Activated CD8-positive, alpha-beta T cell treated with anti-CD3 and anti-CD28 coated beads for 36 hours (primary cell): ENCODE measurements around the gene GSK3B. TPM values are rescaled to one million over a fixed set of nuclear protein-coding genes. Genes with fewer than 3 reads are reported as not detected.
"Not testable (repeated sequence)": the region's sequence is repeated elsewhere in the genome, so short reads cannot be mapped to it uniquely, and the experiment has no call there.

Source experiments
- ATAC-seq: fragments of 200-7000 bp; cut with Tn5 transposase; one replicate; pipeline ENCODE4 v1.10.0; 2021; ENCODE audit warnings: mild to moderate bottlenecking, moderate library complexity
- CTCF ChIA-PET: fragments of 350-600 bp; sonication (Branson Sonifier 250); formaldehyde crosslinking; loops from one replicate; lab custom pipeline; 2021; ENCODE audit warnings: antibody characterized with exemption; lab: Charles Lee
- POLR2A ChIA-PET: fragments of 350-600 bp; sonication (Branson Sonifier 250); formaldehyde crosslinking; loops from one replicate; lab custom pipeline; 2021; ENCODE audit warnings: antibody characterized with exemption; lab: Charles Lee
- DNase-seq: peaks from one replicate; pipeline ENCODE4 v3.0.0-alpha.2; 2020
- H3K27ac Mint-ChIP-seq: one replicate; pipeline ENCODE4 v1.8.0; 2021; ENCODE audit warnings: mild to moderate bottlenecking, mixed read lengths
- H3K27me3 Mint-ChIP-seq: one replicate; pipeline ENCODE4 v1.8.0; 2021; ENCODE audit warnings: mixed read lengths
- H3K36me3 Mint-ChIP-seq: one replicate; pipeline ENCODE4 v1.8.0; 2021; ENCODE audit warnings: low read depth, mixed read lengths
- H3K4me1 Mint-ChIP-seq: one replicate; pipeline ENCODE4 v1.8.0; 2021; ENCODE audit warnings: low read depth, mixed read lengths
- H3K4me3 Mint-ChIP-seq: one replicate; pipeline ENCODE4 v1.8.0; 2021; ENCODE audit warnings: mild to moderate bottlenecking, moderate library complexity, mixed read lengths
- H3K9me3 Mint-ChIP-seq: one replicate; pipeline ENCODE4 v1.8.0; 2021; ENCODE audit warnings: mixed read lengths
- CTCF ChIP-seq: fragments of 200-600 bp; IDR thresholded peaks from one replicate; pipeline ENCODE4 v1.8.0; 2022; ENCODE audit warnings: antibody characterized with exemption, mild to moderate bottlenecking
- intact Hi-C: fragments of 100-400 bp; cut with micrococcal nuclease; formaldehyde crosslinking; loops from one replicate; pipeline ENCODE4 v1.10.0; 2022
- total RNA-seq, 2 experiments: library from RNA; stranded (reverse); gene quantifications; one replicate each; pipeline ENCODE4 v1.2.3, GENCODE V29; 2021

The GSK3B gene
- total RNA-seq, 2 experiments from 2014 or later, result 29.0 to 32.1 TPM

- Mint-ChIP-seq H3K4me1 (peaks cover 71% of the 10 kb centered on the region), H3K4me3 (no peak overlapping the region), H3K27me3 (no peaks in the 10 kb centered on the region), H3K27ac (peak overlapping the region; percentile 18), H3K9me3 (peaks cover 8% of the 10 kb centered on the region), H3K36me3 (peaks cover 30% of the 10 kb centered on the region)
- ATAC-seq (peak; percentile 77), DNase-seq (no peak)
- ChIA-PET POLR2A (interaction anchor here (0.9 kb wide), 1 partner anchor 43 kb away, joined by 5 read pairs; no protein-coding TSS in a partner anchor), CTCF (no interaction called here)
- intact Hi-C loops, result no loop called here
- TF ChIP-seq CTCF, result no peak
Measured at GRCh38 chr3:120052225-120052624, 42.0 kb downstream of the GSK3B start.

GRCh38 chr3:120051570-120051969, 42.7 kb downstream of the GSK3B start:
- Mint-ChIP-seq H3K4me1 (peaks cover 71% of the 10 kb centered on the region), H3K27ac (peak overlapping the region; percentile 26), H3K36me3 (peaks cover 33% of the 10 kb centered on the region)
- intact Hi-C loops, H3K27me3 Mint-ChIP-seq, ATAC-seq, H3K4me3 Mint-ChIP-seq, H3K9me3 Mint-ChIP-seq, POLR2A ChIA-PET, CTCF ChIA-PET, DNase-seq: not testable (repeated sequence)

- Mint-ChIP-seq H3K36me3 (peaks cover 41% of the 10 kb centered on the region), H3K9me3 (peaks cover 20% of the 10 kb centered on the region), H3K27ac (peak overlapping the region; percentile 34), H3K4me3 (no peak overlapping the region), H3K4me1 (peaks cover 70% of the 10 kb centered on the region), H3K27me3 (no peaks in the 10 kb centered on the region)
- TF ChIP-seq CTCF, result no peak
- ATAC-seq (peak; percentile 31), DNase-seq (no peak)
- ChIA-PET POLR2A (no interaction called here), CTCF (no interaction called here)
- intact Hi-C loops, result no loop called here
Measured at GRCh38 chr3:120049881-120050539, 44.2 kb downstream of the GSK3B start.

- Mint-ChIP-seq H3K9me3 (peaks cover 29% of the 10 kb centered on the region), H3K27ac (no peak overlapping the region), H3K27me3 (no peaks in the 10 kb centered on the region), H3K36me3 (peaks cover 43% of the 10 kb centered on the region), H3K4me1 (peaks cover 61% of the 10 kb centered on the region), H3K4me3 (no peak overlapping the region)
- no peak for DNase-seq
- no peak for TF ChIP-seq CTCF
- CTCF ChIA-PET, result no interaction called here
- POLR2A ChIA-PET, result no interaction called here
- ATAC-seq, result no peak
- intact Hi-C loops, result no loop called here
Measured at GRCh38 chr3:120049072-120049471, 45.2 kb downstream of the GSK3B start.

- Mint-ChIP-seq H3K9me3 (peaks cover 31% of the 10 kb centered on the region), H3K27me3 (no peaks in the 10 kb centered on the region), H3K4me1 (peaks cover 57% of the 10 kb centered on the region), H3K4me3 (no peak overlapping the region), H3K36me3 (peaks cover 45% of the 10 kb centered on the region), H3K27ac (no peak overlapping the region)
- intact Hi-C loops, result no loop called here
- CTCF ChIA-PET, result no interaction called here
- DNase-seq (no peak), ATAC-seq (no peak)
- no peak for TF ChIP-seq CTCF
- POLR2A ChIA-PET, result no interaction called here
Measured at GRCh38 chr3:120048355-120049041, 45.7 kb downstream of the GSK3B start.
